ENCODE measurements around the gene MYH4. TPM values are rescaled to one million over a fixed set of nuclear protein-coding genes. Genes with fewer than 3 reads are reported as not detected.

Gene MYH4
- total and polyA plus RNA-seq, 2 of the 8 experiments (the other 6 are each of a cell fraction or from before 2014, with no cell fraction given), result not detected

DNA sequence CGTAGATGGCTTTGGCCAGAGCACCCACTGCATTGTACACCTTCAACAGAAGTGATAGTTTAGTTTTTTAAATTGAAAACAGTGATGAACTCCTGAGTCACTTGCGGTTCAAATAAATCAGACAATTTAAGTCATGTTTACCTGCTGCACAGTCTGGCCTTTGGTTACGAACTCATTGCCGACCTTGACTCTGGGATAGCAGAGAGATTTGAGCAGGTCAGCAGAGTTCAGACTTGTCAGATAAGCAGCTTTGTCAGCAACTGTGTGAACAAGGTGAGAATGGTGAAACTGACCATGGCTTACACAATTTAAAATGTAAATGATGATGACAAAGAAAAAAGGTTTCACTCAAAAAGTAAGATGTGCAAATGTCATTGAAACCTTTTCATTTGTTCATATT is 9.3 kb downstream of the MYH4 start (continued):
- TF ChIP-seq, protein P1, sequence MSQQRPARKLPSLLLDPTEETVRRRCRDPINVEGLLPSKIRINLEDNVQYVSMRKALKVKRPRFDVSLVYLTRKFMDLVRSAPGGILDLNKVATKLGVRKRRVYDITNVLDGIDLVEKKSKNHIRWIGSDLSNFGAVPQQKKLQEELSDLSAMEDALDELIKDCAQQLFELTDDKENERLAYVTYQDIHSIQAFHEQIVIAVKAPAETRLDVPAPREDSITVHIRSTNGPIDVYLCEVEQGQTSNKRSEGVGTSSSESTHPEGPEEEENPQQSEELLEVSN (IDR thresholded peaks at IDR 0.05), result no peak
- TF ChIP-seq HDAC2 (IDR thresholded peaks at IDR 0.05; ENCODE audit: borderline replicate concordance in 1 of 2, low read depth in 2 of 2, low read length in 2 of 2), result no peak
- no peak for TF ChIP-seq SUZ12 (IDR thresholded peaks at IDR 0.05; ENCODE audit: low read length)
- TF ChIP-seq JUND (IDR thresholded peaks at IDR 0.05; ENCODE audit: low read length), result no peak
